Stimulated activated CD4-positive, alpha-beta T cell treated with anti-CD3 and anti-CD28 coated beads, Interleukin-2, amount 100 ng/mL, for 4 hours (primary cell): Measurements from ENCODE around the gene ITGAX.

Experiments used
- DNase-seq: peaks from one replicate; pipeline ENCODE4 v3.0.0-alpha.2; 2020; ENCODE audit warnings: low read depth

The ITGAX gene

GRCh38 chr16:31348579-31348978, 6.4 kb upstream of the ITGAX start:
- DNase-seq = no peak

- no peak for DNase-seq
Measured at GRCh38 chr16:31350275-31351005, 4.5 kb upstream of the ITGAX start.

- DNase-seq = no peak
Measured at GRCh38 chr16:31351246-31351941, 3.6 kb upstream of the ITGAX start.

- DNase-seq = no peak
Measured at GRCh38 chr16:31351942-31352325, 3.0 kb upstream of the ITGAX start.

- no peak for DNase-seq
Measured at GRCh38 chr16:31352376-31353115, 2.4 kb upstream of the ITGAX start.

GRCh38 chr16:31355431-31356100, 590 bp downstream of the ITGAX start:
- DNase-seq = no peak

- no peak for DNase-seq
Measured at GRCh38 chr16:31356566-31357323, 1.8 kb downstream of the ITGAX start.

- no peak for DNase-seq
Measured at GRCh38 chr16:31357324-31358109, 2.5 kb downstream of the ITGAX start.

GRCh38 chr16:31360251-31360650, 5.3 kb downstream of the ITGAX start:
- DNase-seq = no peak

GRCh38 chr16:31361201-31362110, 6.5 kb downstream of the ITGAX start:
- DNase-seq = no peak

GRCh38 chr16:31362476-31363405, 7.8 kb downstream of the ITGAX start:
- DNase-seq = no peak

- DNase-seq = no peak
Measured at GRCh38 chr16:31363721-31364120, 8.7 kb downstream of the ITGAX start.

- no peak for DNase-seq
Measured at GRCh38 chr16:31364421-31364820, 9.4 kb downstream of the ITGAX start.

GRCh38 chr16:31365131-31365865, 10.3 kb downstream of the ITGAX start:
- no peak for DNase-seq

GRCh38 chr16:31367853-31368252, 12.9 kb downstream of the ITGAX start:
- no peak for DNase-seq

GRCh38 chr16:31371008-31371407, 16.0 kb downstream of the ITGAX start:
- no peak for DNase-seq

GRCh38 chr16:31371619-31372484, 16.9 kb downstream of the ITGAX start:
- DNase-seq = no peak
